D341Med (cell line): ENCODE measurements around the gene PLEKHA5.

Source experiments
- DNase-seq: peaks from one replicate; pipeline ENCODE4 v3.0.0; 2012; ENCODE audit warnings: low spot score

The PLEKHA5 gene

DNA sequence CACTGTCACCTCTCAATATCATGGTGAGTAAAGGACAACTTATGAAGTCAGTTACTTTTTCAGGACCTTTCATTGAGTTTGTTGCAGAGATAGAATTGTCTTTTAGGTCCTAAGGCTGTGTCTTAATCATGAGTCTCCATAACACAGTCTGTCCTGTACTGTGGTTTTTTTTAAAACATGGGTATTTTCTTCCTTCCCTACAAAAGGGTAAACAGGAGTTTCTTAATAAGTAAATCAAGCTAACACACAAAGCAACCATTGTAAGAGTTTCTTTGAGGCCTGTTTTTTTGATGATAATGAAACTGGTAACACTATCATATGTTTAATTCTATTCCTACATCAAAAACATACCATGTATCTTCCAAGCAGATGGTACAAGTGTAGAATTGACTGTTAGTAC is 101.4 kb downstream of the PLEKHA5 start:
- DNase-seq = no peak

DNA sequence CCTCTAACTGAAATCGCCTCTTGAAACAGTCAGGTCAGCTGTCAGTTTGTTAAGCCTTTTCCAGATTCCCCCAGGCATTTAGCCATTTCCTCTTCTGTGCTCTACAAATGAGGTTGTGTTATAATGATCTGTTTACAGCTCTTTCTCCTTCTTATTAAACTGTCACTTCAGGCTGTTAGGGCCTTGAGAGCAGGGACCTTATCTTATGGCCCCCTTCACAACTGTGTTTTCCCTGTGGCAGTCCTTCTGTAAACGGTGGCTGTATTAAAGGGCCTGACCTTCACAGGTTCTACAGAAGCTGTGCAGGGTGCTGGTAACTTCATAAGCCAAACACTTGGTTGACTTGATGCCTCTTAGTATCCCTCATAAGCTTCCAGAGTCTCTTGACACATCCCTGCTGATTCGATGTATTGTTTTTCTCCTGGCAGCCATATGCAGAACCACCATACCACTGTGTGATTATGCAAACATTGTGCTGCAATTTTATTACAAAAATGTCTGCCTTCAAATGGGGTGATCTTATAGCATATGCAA is 104.7 kb downstream of the PLEKHA5 start:
- no peak for DNase-seq

DNA sequence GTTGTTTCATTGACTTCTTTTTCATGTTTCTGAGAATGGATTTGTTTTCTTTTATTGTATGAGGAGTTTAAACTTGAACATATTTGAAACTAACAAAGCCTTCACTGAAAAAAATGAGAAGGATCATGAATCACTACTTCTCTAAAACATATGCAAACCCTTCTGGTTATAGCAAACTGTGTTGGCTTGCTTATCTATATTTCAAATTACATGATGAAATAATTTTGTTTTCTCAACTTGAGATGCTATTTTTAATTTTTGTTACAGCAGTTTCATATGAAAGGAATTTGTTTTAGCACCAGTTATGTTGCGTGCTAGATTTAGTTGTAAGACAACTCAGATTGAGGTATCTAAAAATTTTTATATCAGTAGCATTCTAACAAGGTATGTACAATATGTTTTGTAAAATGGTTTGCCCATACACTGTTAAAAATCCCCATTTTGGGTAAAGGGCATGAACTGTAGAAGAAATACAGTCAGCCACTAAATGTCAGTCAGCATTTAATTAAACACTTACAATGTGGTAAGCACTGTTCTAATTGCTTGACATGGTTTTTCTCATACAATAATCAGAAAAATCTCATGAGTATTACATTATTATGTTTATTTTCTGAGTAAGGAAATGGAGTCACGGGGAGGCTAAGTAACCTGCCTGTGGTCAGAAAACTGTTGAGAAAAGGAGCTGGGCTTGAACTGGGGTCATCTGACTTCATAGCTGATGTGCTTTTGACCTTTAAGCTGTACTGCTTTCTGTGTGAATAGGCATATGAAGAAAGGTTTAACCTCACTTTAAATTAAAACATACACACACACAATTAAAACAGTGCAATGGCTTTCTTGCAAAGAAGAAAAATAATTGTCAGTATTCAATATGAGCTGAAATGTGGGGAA is 105.7 kb downstream of the PLEKHA5 start:
- no peak for DNase-seq

DNA sequence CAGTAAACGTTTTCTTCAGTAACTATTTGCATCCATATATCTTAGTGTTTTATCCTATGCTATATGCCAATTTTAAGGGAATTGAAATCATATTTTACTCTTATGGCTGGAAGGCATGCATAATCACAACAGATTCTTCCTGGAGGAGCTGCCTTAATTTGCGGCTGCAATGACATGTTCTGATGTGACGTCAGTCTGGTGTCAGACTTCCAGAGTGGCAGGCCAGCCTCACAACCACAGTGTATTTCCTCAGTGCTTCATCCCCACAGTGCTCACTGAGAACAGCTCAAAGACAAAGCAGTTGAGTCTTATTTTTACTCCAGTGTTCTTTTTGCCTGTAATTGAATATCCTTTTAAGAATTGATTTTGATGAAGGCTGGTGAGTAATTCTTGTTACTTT is 107.1 kb downstream of the PLEKHA5 start:
- DNase-seq = no peak

DNA sequence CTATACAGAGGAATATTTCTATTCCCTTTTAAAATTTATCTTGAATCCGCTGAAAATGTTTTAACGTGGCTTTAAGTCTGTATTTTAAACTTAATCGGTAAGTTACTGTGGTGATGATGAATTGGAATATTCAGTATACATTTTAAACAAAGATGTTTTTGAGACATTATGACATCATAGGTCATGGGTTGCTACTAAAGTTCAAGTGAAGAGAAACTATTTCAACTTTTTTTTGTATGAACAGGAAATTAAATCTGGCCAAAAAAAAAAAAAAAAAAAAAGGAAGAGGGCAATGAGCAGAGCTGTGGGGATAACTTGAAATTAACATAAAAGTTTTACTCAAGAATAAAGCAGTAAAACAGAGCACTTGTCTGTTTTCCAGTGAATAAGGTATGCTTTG is 109.0 kb downstream of the PLEKHA5 start:
- no peak for DNase-seq

DNA sequence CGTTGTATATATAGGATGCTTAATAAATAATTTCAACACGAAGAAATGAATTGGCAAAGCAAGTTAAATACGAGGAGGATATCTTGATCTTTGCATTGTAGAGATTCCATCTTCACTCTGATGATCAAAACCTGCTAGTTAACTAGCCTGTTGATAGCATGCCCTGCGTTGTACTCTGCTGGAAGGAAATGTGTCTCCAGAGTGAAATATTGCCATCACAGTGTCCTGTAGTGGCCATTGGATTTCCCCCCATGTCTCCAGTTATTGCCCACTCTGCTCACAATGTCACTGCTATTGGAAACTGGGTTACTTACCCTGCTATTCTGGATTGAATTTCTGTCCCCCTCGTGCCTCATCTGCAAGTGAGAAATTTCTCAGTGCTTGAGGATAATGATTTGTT is 109.6 kb downstream of the PLEKHA5 start:
- DNase-seq = no peak

DNA sequence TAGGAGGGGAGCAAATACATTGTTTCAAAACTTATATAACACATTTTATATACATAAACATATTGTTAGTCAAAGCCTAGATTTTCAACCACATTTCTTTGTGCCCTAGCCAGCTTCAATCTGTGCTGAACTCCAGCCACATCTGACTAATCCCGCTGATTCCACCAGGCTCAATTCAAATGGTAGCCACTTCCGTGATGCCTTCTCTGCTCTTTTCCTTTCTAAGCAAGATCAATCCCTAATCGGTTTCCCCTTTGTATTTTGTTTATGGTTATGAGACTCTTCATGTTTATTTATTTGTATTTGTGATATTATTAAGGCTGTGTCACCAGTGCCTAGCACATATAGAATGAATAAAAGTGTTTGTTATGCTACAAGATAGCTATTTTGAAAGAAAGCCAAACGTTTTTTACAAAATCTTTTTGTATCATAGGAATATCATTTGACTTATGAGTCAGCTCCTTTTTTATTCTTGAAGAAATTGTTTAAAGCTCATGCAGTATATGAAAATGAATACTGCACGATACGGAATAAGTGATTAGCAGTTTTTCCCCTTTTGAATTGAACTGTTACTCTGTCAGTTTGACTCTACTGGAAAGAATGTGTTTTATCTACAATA is 110.2 kb downstream of the PLEKHA5 start:
- DNase-seq = peak; percentile 31

DNA sequence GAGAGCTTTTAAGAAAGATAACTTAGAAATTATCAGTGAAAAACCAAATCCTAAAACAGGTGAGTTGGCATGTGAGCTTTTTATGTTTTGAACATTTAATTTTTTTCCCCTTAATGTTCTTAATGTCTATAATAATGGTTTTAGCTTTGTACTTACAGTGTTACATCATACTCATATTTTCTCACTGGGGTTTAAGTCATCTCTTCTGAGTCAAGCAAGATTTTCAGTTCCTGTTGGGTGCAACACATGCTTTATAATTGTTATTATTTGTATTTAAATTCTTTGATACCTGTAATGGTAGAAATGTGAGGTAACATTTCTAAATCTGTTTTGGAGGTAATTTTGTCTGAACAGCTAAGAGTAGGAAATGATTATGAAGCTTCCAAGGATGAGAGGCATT is 113.0 kb downstream of the PLEKHA5 start:
- no peak for DNase-seq

DNA sequence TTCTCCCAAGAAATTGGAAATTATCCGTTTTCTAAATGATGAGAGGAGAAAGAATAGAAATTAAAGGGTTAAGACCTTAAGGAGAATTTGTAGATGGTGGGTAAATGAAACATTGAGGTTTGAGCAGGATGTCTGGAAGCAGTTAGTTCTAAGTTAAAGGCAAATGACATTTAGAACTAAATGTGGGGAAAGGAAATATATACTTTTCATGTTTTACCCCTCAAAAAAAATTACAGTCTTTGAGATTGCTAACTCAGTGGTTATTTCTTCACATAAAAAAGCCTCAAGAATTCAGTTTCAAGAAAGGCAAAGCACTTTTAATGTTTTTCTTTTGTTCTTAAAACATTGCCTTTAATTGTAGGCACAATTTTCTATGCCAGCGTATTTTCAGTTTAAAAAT is 114.0 kb downstream of the PLEKHA5 start:
- no peak for DNase-seq

DNA sequence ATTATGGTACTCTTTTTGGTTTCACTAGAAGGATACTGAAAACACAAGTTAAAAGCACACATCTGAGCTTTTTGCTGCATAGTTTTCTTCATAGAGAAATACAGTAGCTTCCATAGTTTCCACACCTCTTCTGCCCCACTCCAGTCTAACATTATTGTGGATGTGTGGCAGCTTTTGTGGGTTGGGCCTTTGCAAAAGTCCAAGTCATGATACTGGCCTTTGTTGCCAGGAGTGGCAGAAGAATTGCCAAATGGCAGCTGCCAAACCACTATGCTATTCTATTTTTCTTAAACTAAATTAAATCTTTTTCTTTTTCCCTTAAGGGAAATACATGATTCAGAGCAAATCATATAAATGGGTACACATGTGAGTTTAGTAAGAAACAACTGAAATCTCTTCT is 114.8 kb downstream of the PLEKHA5 start:
- DNase-seq = no peak

DNA sequence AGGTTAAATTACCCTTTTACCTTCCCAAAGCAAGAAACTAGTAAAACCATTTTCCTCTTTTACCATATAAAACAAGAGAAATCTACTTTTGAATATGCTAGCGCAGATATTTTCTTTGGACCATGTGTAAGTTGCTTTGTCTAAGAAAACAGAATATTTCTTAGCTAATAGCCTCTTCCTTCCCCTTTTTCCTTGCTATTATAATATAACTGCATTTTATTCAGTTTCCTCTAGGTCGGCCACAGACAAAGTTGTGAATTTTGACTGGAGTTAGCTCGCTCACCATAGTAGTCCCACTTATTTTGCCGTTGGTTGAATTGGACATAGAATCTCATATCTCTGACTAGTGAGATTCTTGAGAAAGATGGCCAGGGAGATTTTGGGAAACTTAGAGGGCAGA is 115.6 kb downstream of the PLEKHA5 start:
- DNase-seq = no peak

DNA sequence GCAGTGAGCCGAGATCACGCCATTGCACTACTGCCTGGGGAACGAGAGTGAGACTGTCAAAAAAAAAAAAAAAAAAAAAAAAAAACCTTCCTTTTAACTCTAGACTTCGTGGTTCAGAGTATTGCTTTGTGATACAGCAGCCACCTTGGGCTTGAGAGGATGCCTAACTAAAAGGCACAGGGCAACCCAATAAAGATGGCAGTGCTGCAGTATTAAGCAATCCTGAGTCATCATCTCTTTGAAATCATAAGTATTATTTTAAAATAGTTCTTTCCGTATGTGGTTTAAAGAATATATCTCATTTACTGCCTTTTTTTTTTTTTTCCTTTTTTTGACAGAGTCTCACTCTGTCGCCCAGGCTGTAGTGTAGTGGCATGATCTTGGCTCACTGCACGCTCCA is 116.1 kb downstream of the PLEKHA5 start:
- DNase-seq = no peak

DNA sequence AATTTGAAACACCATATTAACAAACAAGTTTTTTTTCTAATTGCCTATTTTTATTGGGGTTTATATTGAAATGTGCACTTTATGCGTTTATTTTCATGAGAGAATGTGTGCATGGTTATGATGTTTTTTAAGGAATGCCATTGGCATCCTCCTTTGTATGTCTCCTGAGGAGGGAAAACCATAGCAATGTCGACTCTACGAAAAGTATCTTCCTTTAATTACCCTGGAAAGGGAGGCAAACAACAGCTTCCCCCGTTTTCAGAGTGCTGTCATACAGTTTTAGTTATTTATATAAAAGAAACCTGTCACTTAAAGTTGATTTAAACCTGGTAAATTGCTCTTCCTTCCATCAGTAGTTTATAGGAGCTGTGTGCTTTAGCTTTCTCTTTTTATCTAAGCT is 117.4 kb downstream of the PLEKHA5 start:
- DNase-seq = no peak

DNA sequence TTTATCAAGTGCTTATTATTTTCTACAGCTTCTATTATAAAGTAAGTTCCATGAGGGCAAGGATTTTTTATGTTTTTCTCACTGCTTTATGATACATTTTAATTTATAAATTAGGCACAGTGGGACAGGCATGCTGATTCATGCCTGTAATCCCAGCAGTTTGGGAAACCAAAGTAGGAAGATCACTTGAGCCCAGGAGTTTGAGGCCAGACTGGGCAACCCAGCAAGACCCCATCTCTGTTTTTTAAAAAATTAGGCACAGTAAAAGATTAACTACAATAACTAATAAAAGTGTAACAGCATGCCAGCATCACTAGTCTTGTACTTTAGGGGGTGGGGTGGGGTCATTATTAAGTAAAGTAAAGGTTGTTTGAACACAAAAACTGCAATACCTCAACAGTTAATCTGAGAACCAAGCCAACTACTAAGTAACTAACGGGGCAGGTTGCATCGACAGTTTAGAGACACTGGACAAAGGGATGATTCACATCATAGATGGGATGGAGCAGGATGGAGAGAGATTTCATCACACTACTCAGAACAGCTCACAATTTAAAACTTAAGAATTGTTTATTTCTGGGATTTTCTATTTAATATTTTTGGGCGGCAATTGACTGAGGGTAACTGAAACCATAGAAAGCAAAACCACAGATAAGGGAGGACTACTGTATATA is 119.5 kb downstream of the PLEKHA5 start:
- DNase-seq = no peak

DNA sequence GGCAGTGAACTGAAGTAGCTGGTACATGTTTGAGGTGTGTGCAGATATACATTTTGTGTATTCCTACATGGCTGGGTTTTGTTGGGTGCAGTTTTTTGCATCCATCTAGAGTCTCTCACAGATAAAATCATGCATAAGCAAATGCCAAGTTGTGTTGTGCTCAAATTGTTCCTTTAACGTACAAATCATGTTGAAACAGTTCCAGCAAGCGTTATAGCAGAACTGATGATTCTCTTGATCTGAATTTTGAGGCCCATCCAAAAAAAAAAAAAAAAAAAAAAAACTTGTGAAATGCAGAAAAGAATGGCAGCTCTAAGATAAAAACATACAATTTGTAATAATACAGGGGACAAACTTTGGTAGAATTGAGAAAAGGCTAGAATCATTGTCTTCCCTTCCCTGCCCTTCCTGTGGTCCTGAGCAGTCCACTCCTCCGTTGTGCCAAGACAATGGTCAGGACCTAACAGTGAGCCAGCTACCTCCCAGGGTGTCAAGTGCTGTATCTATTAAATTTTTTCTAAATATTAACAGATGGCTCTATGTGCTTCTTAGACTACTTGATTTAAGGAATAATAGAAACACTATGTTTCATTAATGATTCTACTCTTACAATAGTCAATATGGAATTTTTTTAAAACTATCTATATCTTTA is 122.1 kb downstream of the PLEKHA5 start:
- no peak for DNase-seq

DNA sequence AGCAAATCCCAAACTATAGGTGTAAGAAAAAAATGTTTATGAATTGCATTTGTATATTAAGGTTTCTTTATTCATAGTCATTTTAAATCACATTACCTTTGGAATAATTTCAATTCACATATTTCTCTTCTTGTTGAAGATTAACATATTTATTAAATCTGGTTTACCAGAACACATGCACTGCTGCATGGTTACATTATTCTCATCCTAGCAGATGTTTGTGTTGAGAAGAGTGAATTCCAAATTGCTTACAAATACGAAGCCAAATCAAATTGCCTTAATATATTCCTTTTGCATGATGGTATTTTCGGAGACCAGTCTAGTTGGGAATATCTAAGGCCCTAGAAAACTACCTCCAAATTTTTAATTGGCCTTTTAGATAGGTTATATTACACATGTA is 130.6 kb downstream of the PLEKHA5 start:
- no peak for DNase-seq

DNA sequence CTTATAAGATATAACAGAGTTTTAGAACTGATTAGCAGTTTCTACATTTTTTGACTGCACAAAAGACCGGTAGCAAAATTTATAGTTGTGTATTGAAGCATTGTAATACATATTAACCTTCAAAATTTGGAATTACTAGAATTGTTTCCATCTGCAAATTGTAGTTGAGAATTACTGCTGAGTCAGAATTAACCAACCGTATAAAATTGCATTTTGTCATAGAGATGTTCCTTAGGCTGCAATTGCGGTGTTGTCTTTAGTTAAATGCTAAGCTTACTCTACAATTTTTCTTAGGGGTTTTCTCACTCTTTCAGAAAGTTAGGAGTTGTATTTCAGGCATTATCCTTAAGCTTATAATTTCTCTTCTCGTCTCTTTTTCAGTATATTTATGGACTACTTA is 132.2 kb downstream of the PLEKHA5 start:
- no peak for DNase-seq

DNA sequence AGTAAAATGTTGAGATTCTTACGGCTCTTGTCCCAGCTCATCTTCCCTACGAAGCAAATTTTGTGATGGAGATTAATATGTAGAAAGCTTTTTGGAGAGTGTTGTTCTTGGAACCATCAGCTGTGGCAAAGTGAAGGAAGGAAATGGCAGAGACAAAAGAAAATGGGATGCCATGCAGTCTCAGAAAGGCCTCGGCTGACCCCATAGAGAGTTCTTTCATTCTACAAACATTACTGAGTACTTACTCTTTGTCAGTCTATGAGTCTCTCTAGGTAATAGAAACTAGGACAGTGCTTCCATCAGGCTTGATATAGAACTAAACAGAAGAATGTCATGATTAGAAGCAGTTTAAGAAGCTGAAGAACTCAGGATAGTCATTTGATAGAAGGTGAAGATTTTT is 134.1 kb downstream of the PLEKHA5 start:
- DNase-seq = no peak

DNA sequence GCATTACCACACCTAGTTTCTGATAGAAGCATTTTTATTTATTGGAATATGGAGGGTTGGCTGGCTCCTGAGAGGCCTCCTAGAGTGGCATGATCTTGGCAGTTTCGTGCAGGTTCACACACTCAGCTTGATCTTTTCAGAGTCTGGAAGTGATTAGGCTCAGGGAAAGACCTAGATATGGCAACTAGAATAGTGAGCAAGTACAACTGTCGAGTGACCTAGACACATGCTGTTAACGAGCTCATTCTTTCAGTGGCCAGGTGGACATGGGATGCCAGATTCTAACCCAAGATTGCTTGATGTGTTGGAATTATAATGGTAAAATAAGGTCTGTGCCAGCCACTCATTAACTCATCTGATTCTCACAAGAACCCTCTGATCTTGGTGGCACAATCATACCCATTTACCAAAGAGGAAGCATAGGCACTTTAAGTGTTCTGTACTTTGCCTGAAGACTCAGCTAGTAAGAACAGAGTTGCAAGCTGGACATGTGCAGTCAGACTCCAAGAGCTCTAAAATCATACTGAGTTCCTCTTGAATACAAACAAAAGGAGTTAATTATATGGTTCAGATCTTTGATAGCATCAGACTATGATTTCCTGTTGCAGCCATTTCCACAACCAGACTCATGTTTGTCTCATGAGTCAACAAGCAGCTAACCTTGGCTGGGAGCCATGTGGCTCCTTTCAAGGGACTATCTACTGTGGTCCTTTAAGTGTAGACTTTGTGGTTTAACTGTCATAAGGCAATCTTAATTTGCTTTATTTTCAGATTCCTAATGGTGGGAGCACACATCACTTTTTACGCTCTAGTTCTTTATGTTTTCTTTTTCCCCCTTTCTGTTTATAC is 144.2 kb downstream of the PLEKHA5 start:
- DNase-seq = no peak

DNA sequence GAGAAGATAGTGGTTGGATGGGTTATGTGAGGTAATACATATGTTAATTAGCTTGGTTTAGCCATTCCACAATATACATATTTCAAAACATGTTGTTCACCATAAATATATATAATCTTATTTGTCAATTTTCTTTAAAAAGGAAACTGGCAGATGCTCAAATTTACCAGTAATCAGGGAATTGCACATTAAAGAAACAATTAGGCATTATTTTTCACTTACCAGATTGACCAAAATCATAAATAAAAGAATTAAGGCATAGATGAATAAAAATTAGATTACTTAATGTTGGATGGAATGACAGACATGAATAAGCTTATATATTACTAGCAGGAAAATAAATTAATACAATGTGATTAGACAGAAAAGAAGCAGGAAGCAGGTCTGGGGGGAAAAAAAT is 147.2 kb downstream of the PLEKHA5 start:
- DNase-seq = no peak

DNA sequence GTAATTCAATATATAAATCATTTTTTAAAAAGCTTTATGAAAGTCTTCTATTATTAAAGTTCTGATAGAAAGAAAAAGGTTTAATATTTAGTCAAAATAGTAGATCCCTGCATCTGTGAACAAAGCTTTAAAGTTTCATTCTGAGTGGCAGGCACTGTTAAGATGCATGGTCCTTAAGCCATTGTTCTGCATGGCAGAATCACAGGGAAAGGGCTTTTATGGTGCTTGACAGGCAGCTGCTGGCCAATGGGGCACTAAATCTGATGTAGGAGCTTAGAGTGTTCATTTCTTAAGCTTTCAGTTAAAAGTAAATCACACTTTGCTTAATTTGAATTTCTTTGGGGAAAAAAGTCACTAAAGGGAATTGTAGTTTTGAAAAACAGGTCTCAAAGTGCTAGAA is 148.2 kb downstream of the PLEKHA5 start:
- peak; percentile 30 for DNase-seq

DNA sequence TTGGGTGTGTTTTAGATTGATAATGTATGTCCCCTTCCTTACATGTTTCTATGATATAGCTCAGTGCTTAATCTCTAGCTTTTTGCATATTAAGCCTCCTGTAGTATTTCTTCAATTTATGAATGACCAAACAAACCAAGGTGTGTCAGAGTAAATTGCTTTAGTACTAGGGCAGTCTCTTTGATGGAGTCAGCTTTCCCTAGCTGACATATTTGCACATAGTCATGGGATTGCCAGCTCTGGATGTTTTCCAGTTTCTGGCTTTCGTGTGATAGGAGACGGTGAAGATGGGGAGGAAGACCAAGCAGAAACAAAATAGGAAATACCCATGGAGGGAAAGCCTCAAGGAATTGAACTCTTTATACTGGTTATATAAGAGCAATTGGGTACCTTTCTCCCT is 148.9 kb downstream of the PLEKHA5 start:
- DNase-seq = no peak
